Natural killer cell (primary cell): ENCODE measurements around the gene TMEM132D. TPM values are rescaled to one million over a fixed set of nuclear protein-coding genes. Genes with fewer than 3 reads are reported as not detected.

Experiments used
- ATAC-seq, 3 donors: fragments of 150-1000 bp in 2 of 3; fragments of 200-7000 bp in 1 of 3; cut with Tn5 transposase; 1 replicate in 1 of 3; 2 replicates in 2 of 3; pipeline ENCODE4 v1.10.0; 2021; ENCODE audit warnings: mild to moderate bottlenecking in 2 of 3, moderate library complexity in 2 of 3
- DNase-seq, 2 donors: peaks; one replicate each; pipeline versions ENCODE4 v3.0.0 to v3.0.0-alpha.2; 2013 to 2021; ENCODE audit warnings: mixed read lengths in 1 of 2
- H3K27ac ChIP-seq: one replicate; pipeline ENCODE4 v1.5.1; 2013; ENCODE audit warnings: mild to moderate bottlenecking, low read length
- H3K27me3 ChIP-seq: one replicate; pipeline ENCODE4 v1.6.1; 2013; ENCODE audit warnings: low read length; ENCODE audit not compliant: control insufficient read depth, insufficient read depth
- H3K36me3 ChIP-seq: one replicate; pipeline ENCODE4 v1.6.1; 2013; ENCODE audit warnings: low read length; ENCODE audit not compliant: control insufficient read depth, insufficient read depth
- H3K4me1 ChIP-seq: one replicate; pipeline ENCODE4 v1.6.1; 2013; ENCODE audit warnings: low read length; ENCODE audit not compliant: control insufficient read depth, insufficient read depth
- H3K4me3 ChIP-seq: one replicate; pipeline ENCODE4 v1.5.1; 2013; ENCODE audit warnings: low read length
- H3K9me3 ChIP-seq: one replicate; pipeline ENCODE4 v1.6.1; 2013; ENCODE audit warnings: low read length; ENCODE audit not compliant: control insufficient read depth, insufficient read depth
- H3K27ac Mint-ChIP-seq, 2 donors: one replicate each; pipeline ENCODE4 v1.8.0; 2022; ENCODE audit warnings: mild to moderate bottlenecking in 2 of 2, mixed read lengths in 2 of 2, moderate library complexity in 1 of 2
- H3K27me3 Mint-ChIP-seq, 2 donors: one replicate each; pipeline ENCODE4 v1.8.0; 2022; ENCODE audit warnings: low read depth in 2 of 2, mixed read lengths in 2 of 2
- H3K36me3 Mint-ChIP-seq: one replicate; pipeline ENCODE4 v1.8.0; 2022; ENCODE audit warnings: mixed read lengths
- H3K4me1 Mint-ChIP-seq, 2 donors: one replicate each; pipeline ENCODE4 v1.8.0; 2022; ENCODE audit warnings: mixed read lengths in 2 of 2
- H3K4me3 Mint-ChIP-seq: one replicate; pipeline ENCODE4 v1.8.0; 2022; ENCODE audit warnings: mild to moderate bottlenecking, moderate library complexity, mixed read lengths
- H3K9me3 Mint-ChIP-seq, 2 donors: one replicate each; pipeline ENCODE4 v1.8.0; 2022; ENCODE audit warnings: mixed read lengths in 2 of 2
- WGBS: methylation state at CpG from one replicate; pipeline ENCODE4 v1.1.7; 2013; ENCODE audit warnings: missing lambda C conversion rate; ENCODE audit not compliant: insufficient coverage; 5-methylcytosine and 5-hydroxymethylcytosine counted together
- intact Hi-C: fragments of 100-400 bp; cut with micrococcal nuclease; formaldehyde crosslinking; loops from one replicate; pipeline ENCODE4 v1.14.2; 2022
- total RNA-seq, 4 donors: library from RNA; stranded (reverse); fragments of 120-200 nt in 1 of 4; gene quantifications; one replicate each; pipeline versions ENCODE4 v1.2.3 to v1.2.4, GENCODE V29; 2013 to 2022
- TF ChIP-seq, protein P1 (sequence below): fragments of 200-600 bp; IDR thresholded peaks from one replicate; pipeline ENCODE4 v1.8.0; 2022; ENCODE audit warnings: antibody characterized with exemption

Gene TMEM132D
- total RNA-seq, 3 donors from 2014 or later (not counting 1 experiment from before 2014, with no cell fraction given) = not detected

- H3K4me1 ChIP-seq = no peaks in the 10 kb centered on the region
- Mint-ChIP-seq H3K9me3 (no peaks in the 10 kb centered on the region), H3K4me3 (no peak overlapping the region), H3K4me1 (no peaks in the 10 kb centered on the region), H3K27me3 (peaks cover 5 to 7% of the 10 kb centered on the region in 2 donors), H3K36me3 (no peaks in the 10 kb centered on the region), H3K27ac (no peak overlapping the region)
- DNase-seq (no peak), ATAC-seq (no peak)
- H3K4me3 ChIP-seq = no peak overlapping the region
- H3K36me3 ChIP-seq = no peaks in the 10 kb centered on the region
- no peak overlapping the region for H3K27ac ChIP-seq
- 80% methylated on average over 9 of the region's 9 CpGs for WGBS
- no peaks in the 10 kb centered on the region for H3K27me3 ChIP-seq
- TF ChIP-seq, protein P1, sequence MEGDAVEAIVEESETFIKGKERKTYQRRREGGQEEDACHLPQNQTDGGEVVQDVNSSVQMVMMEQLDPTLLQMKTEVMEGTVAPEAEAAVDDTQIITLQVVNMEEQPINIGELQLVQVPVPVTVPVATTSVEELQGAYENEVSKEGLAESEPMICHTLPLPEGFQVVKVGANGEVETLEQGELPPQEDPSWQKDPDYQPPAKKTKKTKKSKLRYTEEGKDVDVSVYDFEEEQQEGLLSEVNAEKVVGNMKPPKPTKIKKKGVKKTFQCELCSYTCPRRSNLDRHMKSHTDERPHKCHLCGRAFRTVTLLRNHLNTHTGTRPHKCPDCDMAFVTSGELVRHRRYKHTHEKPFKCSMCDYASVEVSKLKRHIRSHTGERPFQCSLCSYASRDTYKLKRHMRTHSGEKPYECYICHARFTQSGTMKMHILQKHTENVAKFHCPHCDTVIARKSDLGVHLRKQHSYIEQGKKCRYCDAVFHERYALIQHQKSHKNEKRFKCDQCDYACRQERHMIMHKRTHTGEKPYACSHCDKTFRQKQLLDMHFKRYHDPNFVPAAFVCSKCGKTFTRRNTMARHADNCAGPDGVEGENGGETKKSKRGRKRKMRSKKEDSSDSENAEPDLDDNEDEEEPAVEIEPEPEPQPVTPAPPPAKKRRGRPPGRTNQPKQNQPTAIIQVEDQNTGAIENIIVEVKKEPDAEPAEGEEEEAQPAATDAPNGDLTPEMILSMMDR = no peak
- intact Hi-C loops = no loop called here
- peaks cover 3% of the 10 kb centered on the region for H3K9me3 ChIP-seq
Measured at GRCh38 chr12:129788506-129789084, 115.2 kb downstream of the TMEM132D start.

GRCh38 chr12:129779989-129780388, 123.8 kb downstream of the TMEM132D start:
- Mint-ChIP-seq H3K27me3 (no peaks in the 10 kb centered on the region), H3K4me1 (no peaks in the 10 kb centered on the region), H3K9me3 (no peaks in the 10 kb centered on the region), H3K27ac (no peak overlapping the region), H3K4me3 (no peak overlapping the region), H3K36me3 (no peaks in the 10 kb centered on the region)
- WGBS = 91% methylated on average over 12 of the region's 12 CpGs
- DNase-seq (no peak), ATAC-seq (no peak)
- H3K36me3 ChIP-seq = no peaks in the 10 kb centered on the region
- H3K27me3 ChIP-seq = no peaks in the 10 kb centered on the region
- H3K9me3 ChIP-seq = peaks cover 1% of the 10 kb centered on the region
- no peaks in the 10 kb centered on the region for H3K4me1 ChIP-seq
- no peak overlapping the region for H3K4me3 ChIP-seq
- no peak overlapping the region for H3K27ac ChIP-seq
- intact Hi-C loops = no loop called here
- TF ChIP-seq, protein P1 = no peak

DNA sequence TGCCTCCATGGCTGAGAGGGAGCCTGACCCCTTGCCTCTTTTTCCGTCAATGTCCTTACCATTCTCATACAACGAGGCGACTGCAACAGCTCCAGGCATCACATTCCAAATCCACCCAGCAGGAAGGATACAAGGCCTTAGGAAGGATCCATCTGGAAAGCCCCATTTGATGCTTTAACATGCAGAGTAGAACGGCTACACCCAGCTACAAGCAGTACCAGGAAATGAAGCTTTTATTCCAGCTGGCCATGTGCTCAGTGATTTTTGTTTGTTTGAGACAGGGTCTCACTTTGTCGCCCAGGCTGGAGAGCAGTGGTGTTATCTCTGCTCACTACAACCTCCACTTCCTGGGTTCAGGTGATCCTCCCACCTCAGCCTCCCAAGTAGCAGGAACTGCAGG, 124.8 kb downstream of the TMEM132D start:
- H3K27ac ChIP-seq = no peak overlapping the region
- no peak overlapping the region for H3K4me3 Mint-ChIP-seq
- 84% methylated on average over 5 of the region's 5 CpGs for WGBS
- no peaks in the 10 kb centered on the region for H3K27me3 ChIP-seq
- ATAC-seq (no peak), DNase-seq (no peak)
- no peak overlapping the region for H3K27ac Mint-ChIP-seq
- H3K36me3 ChIP-seq = no peaks in the 10 kb centered on the region
- H3K4me1 Mint-ChIP-seq = no peaks in the 10 kb centered on the region
- no peaks in the 10 kb centered on the region for H3K27me3 Mint-ChIP-seq
- intact Hi-C loops = no loop called here
- TF ChIP-seq, protein P1 = no peak
- no peaks in the 10 kb centered on the region for H3K9me3 ChIP-seq
- H3K4me1 ChIP-seq = no peaks in the 10 kb centered on the region
- no peaks in the 10 kb centered on the region for H3K36me3 Mint-ChIP-seq
- no peak overlapping the region for H3K4me3 ChIP-seq
- H3K9me3 Mint-ChIP-seq = no peaks in the 10 kb centered on the region
